Ascending aorta (tissue), 2 donors: Measurements from ENCODE around the gene MRPL48. TPM values are rescaled to one million over a fixed set of nuclear protein-coding genes. Genes with fewer than 3 reads are reported as not detected.
"Not testable (repeated sequence)": the region's sequence is repeated elsewhere in the genome, so short reads cannot be mapped to it uniquely, and the experiment has no call there.

Experiments
- DNase-seq, 2 donors: peaks; one replicate each; pipeline ENCODE4 v3.0.0-alpha.2; 2019; ENCODE audit warnings: low spot score in 2 of 2
- H3K27ac ChIP-seq, 2 donors: fragments of 200-600 bp; sonication (generic); one replicate each; pipeline ENCODE4 v1.5.1; 2016 to 2017; ENCODE audit warnings: mild to moderate bottlenecking in 1 of 2
- H3K27me3 ChIP-seq: fragments of 200-600 bp; sonication (generic); one replicate; pipeline ENCODE4 v1.5.1; 2017
- H3K36me3 ChIP-seq, 2 donors: fragments of 200-600 bp; sonication (generic); one replicate each; pipeline ENCODE4 v1.5.1; 2016
- H3K4me1 ChIP-seq, 2 donors: fragments of 200-600 bp; sonication (generic); one replicate each; pipeline ENCODE4 v1.5.1; 2016 to 2017; ENCODE audit warnings: mild to moderate bottlenecking in 1 of 2
- H3K4me3 ChIP-seq, 2 donors: fragments of 200-600 bp; sonication (generic); one replicate each; pipeline ENCODE4 v1.5.1; 2016 to 2017; ENCODE audit warnings: mild to moderate bottlenecking in 1 of 2
- H3K9me3 ChIP-seq, 2 donors: fragments of 200-600 bp; sonication (generic); one replicate each; pipeline ENCODE4 v1.5.1; 2016
- CTCF ChIP-seq, 3 experiments: fragments of 200-600 bp in 2 of 3; fragments of 450-650 bp in 1 of 3; sonication (generic) in 2 of 3; IDR thresholded peaks; one replicate each; pipeline ENCODE4 v1.5.1; 2016 to 2019; ENCODE audit warnings: antibody characterized with exemption in 3 of 3, mild to moderate bottlenecking in 1 of 3, moderate library complexity in 1 of 3
- intact Hi-C: fragments of 100-400 bp; cut with DNase I; formaldehyde crosslinking; loops from one replicate; pipeline ENCODE4 v1.15.1; 2023
- total RNA-seq: library from RNA; depleted of rRNA; stranded (reverse); fragments of >200 nt; gene quantifications from one replicate; pipeline ENCODE4 v1.1.0, GENCODE V29; 2016

Gene MRPL48
- total RNA-seq, 1 donor from 2014 or later = not detected

- intact Hi-C loops = loop anchor here (1.0 kb wide), 1 partner anchor 18 kb away; the partner anchor contains the start of gene RAB6A
Observed at GRCh38 chr11:73779084-73779902, 8.4 kb upstream of the MRPL48 start.

GRCh38 chr11:73781303-73781702 is 6.4 kb upstream of the MRPL48 start:
- H3K27ac ChIP-seq = no peak overlapping the region
- intact Hi-C loops = loop anchor here (10.0 kb wide), 1 partner anchor 393 kb away; the partner anchor contains the start of genes C2CD3 and PPME1

More at GRCh38 chr11:73779084-73779902, 8.4 kb upstream of the MRPL48 start:
- Histone ChIP-seq H3K27me3 (no peaks in the 10 kb centered on the region), H3K36me3 (no peaks in the 10 kb centered on the region), H3K4me3 (peak overlapping the region; percentile 54 to 62), H3K27ac (peak overlapping the region; percentile 82 to 88), H3K9me3 (no peaks in the 10 kb centered on the region), H3K4me1 (peaks cover 0 to 4% of the 10 kb centered on the region in 2 donors)
- DNase-seq = peak; percentile 97 to 99
- no peak for TF ChIP-seq CTCF (IDR thresholded peaks at IDR 0.05)

GRCh38 chr11:73783483-73784020 is 4.1 kb upstream of the MRPL48 start:
- no peak for DNase-seq
- intact Hi-C loops = loop anchor here (10.0 kb wide), 1 partner anchor 391 kb away; the partner anchor contains the start of genes C2CD3 and PPME1
- Histone ChIP-seq H3K36me3 (no peaks in the 10 kb centered on the region), H3K4me1 (peaks cover 4% of the 10 kb centered on the region in 2 donors), H3K27me3 (no peaks in the 10 kb centered on the region), H3K27ac (no peak overlapping the region), H3K9me3 (no peaks in the 10 kb centered on the region), H3K4me3 (no peak overlapping the region)
- no peak for TF ChIP-seq CTCF (IDR thresholded peaks at IDR 0.05)

More at GRCh38 chr11:73781303-73781702, 6.4 kb upstream of the MRPL48 start:
- Histone ChIP-seq H3K27me3 (no peaks in the 10 kb centered on the region), H3K4me3 (no peak overlapping the region), H3K4me1 (peaks cover 0 to 4% of the 10 kb centered on the region in 2 donors), H3K36me3 (no peaks in the 10 kb centered on the region), H3K9me3 (no peaks in the 10 kb centered on the region)
- no peak for DNase-seq
- no peak for TF ChIP-seq CTCF (IDR thresholded peaks at IDR 0.05)

GRCh38 chr11:73784080-73784634 is 3.5 kb upstream of the MRPL48 start:
- no peaks in the 10 kb centered on the region for H3K9me3 ChIP-seq
- no peak for DNase-seq
- no peak overlapping the region for H3K27ac ChIP-seq
- no peaks in the 10 kb centered on the region for H3K27me3 ChIP-seq
- H3K4me3 ChIP-seq = no peak overlapping the region
- peaks cover 4 to 9% of the 10 kb centered on the region in 2 donors for H3K4me1 ChIP-seq
- no peaks in the 10 kb centered on the region for H3K36me3 ChIP-seq
- no peak for TF ChIP-seq CTCF (IDR thresholded peaks at IDR 0.05)
- intact Hi-C loops = loop anchor here (10.0 kb wide), 1 partner anchor 391 kb away; the partner anchor contains the start of genes C2CD3 and PPME1

GRCh38 chr11:73784734-73785133 is 2.9 kb upstream of the MRPL48 start:
- Histone ChIP-seq H3K27ac (no peak overlapping the region), H3K9me3 (no peaks in the 10 kb centered on the region), H3K4me3 (no peak overlapping the region), H3K4me1 (peaks cover 4 to 12% of the 10 kb centered on the region in 2 donors), H3K27me3 (no peaks in the 10 kb centered on the region), H3K36me3 (no peaks in the 10 kb centered on the region)
- intact Hi-C loops = loop anchor here (5.0 to 10.0 kb wide), 4 partner anchors 32 to 390 kb away; partner anchors contain the start of genes C2CD3, COA4, FAM168A and PAAF1
- no peak for DNase-seq
- no peak for TF ChIP-seq CTCF (IDR thresholded peaks at IDR 0.05)

GRCh38 chr11:73785467-73785866 is 2.2 kb upstream of the MRPL48 start:
- not testable (repeated sequence) for H3K27me3 ChIP-seq, H3K4me3 ChIP-seq, H3K36me3 ChIP-seq, DNase-seq, H3K27ac ChIP-seq, H3K9me3 ChIP-seq
- intact Hi-C loops = loop anchor here (5.0 to 10.0 kb wide), 4 partner anchors 33 to 389 kb away; partner anchors contain the start of genes C2CD3, COA4, FAM168A and PAAF1
- H3K4me1 ChIP-seq = peaks cover 0 to 12% of the 10 kb centered on the region in 2 donors
